DND-41 (cell line): ENCODE results near the gene KIAA1143.

Experiments
- ATAC-seq: fragments of 200-7000 bp; cut with Tn5 transposase; 3 replicates; pipeline ENCODE4 v1.9.1; 2021; ENCODE audit warnings: low read depth; ENCODE audit not compliant: insufficient read depth
- DNase-seq: peaks from one replicate; pipeline ENCODE4 v3.0.0-alpha.2; 2020
- H2AFZ ChIP-seq: 2 replicates; pipeline ENCODE4 v1.6.0; 2012; ENCODE audit warnings: low read depth, low read length
- H3K27ac ChIP-seq: 2 replicates; pipeline ENCODE4 v1.5.1; 2012; ENCODE audit warnings: low read length, inconsistent platforms
- H3K27me3 ChIP-seq: fragments of 200-600 bp; sonication (generic); 2 replicates; pipeline ENCODE4 v1.6.0; 2012; ENCODE audit warnings: low read length, mild to moderate bottlenecking, inconsistent platforms; ENCODE audit not compliant: insufficient read depth, poor library complexity
- H3K36me3 ChIP-seq: 2 replicates; pipeline ENCODE4 v1.5.1; 2012; ENCODE audit warnings: low read length, inconsistent platforms; ENCODE audit not compliant: insufficient read depth
- H3K4me1 ChIP-seq: 2 replicates; pipeline ENCODE4 v1.5.1; 2012; ENCODE audit warnings: mild to moderate bottlenecking, low read length; ENCODE audit not compliant: insufficient read depth
- H3K4me2 ChIP-seq: 2 replicates; pipeline ENCODE4 v1.6.0; 2012; ENCODE audit warnings: mild to moderate bottlenecking, moderate library complexity, low read length, inconsistent platforms; ENCODE audit not compliant: insufficient read depth
- H3K4me3 ChIP-seq, 2 experiments: fragments of 200-600 bp in 1 of 2; shearing (Covaris generic) in 1 of 2; 2 replicates each; pipeline ENCODE4 v1.5.1; 2012 to 2016; ENCODE audit warnings: inconsistent platforms in 2 of 2, low read length in 2 of 2, mild to moderate bottlenecking in 2 of 2, low read depth in 1 of 2, moderate library complexity in 1 of 2
- H3K79me2 ChIP-seq: 2 replicates; pipeline ENCODE4 v1.6.0; 2012; ENCODE audit warnings: low read length, inconsistent platforms; ENCODE audit not compliant: insufficient read depth
- H3K9ac ChIP-seq: 2 replicates; pipeline ENCODE4 v1.6.0; 2012; ENCODE audit warnings: low read depth, mild to moderate bottlenecking, inconsistent platforms, low read length, moderate library complexity
- H3K9me3 ChIP-seq: 2 replicates; pipeline ENCODE4 v1.5.1; 2012; ENCODE audit warnings: low read length, moderate library complexity, mild to moderate bottlenecking, inconsistent platforms; ENCODE audit not compliant: insufficient read depth, severe bottlenecking
- H4K20me1 ChIP-seq: 2 replicates; pipeline ENCODE4 v1.6.0; 2012; ENCODE audit warnings: low read length; ENCODE audit not compliant: insufficient read depth
- EZH2 ChIP-seq: IDR thresholded peaks from 3 replicates; pipeline ENCODE4 v1.6.1; 2012; ENCODE audit warnings: borderline replicate concordance, low read depth, mild to moderate bottlenecking, moderate library complexity, low read length, inconsistent platforms; ENCODE audit not compliant: severe bottlenecking
- TF ChIP-seq, protein P1 (sequence below): IDR thresholded peaks from 2 replicates; pipeline ENCODE4 v1.5.1; 2012; ENCODE audit warnings: borderline replicate concordance, low read length, moderate library complexity, mild to moderate bottlenecking; ENCODE audit not compliant: poor library complexity, severe bottlenecking; ENCODE audit errors: extremely low read depth

KIAA1143 gene

DNA sequence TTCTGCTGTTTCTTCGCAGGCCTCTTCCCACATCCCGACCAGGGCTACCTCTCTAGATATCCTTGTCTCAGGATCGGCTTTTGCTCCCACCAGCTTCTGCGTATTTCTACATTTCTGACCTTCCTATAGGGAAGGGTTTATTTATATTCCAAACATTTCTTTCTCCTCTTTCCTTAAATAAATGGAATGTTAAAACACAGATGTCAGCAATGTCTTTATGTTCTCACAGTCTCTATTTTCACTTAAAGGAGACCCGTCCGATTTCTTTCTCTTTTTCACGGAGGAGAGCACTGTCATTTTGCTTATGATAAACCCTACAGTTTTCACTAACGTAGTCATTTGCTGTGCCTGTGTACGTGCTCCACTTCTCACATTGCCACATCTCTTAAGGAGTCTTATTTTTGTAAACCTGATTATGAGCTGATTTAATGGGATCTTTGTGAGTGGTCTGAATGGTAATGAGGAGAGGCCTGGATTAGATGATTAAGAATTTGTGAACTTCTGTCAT is 805 bp upstream of the KIAA1143 start:
- TF ChIP-seq EZH2, result no peak
- TF ChIP-seq, protein P1, sequence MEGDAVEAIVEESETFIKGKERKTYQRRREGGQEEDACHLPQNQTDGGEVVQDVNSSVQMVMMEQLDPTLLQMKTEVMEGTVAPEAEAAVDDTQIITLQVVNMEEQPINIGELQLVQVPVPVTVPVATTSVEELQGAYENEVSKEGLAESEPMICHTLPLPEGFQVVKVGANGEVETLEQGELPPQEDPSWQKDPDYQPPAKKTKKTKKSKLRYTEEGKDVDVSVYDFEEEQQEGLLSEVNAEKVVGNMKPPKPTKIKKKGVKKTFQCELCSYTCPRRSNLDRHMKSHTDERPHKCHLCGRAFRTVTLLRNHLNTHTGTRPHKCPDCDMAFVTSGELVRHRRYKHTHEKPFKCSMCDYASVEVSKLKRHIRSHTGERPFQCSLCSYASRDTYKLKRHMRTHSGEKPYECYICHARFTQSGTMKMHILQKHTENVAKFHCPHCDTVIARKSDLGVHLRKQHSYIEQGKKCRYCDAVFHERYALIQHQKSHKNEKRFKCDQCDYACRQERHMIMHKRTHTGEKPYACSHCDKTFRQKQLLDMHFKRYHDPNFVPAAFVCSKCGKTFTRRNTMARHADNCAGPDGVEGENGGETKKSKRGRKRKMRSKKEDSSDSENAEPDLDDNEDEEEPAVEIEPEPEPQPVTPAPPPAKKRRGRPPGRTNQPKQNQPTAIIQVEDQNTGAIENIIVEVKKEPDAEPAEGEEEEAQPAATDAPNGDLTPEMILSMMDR, result no peak
- Histone ChIP-seq H4K20me1 (peaks cover 5% of the 10 kb centered on the region; the same call in 1 of the 2 replicates), H3K9me3 (peaks cover 14% of the 10 kb centered on the region), H3K4me2 (peak overlapping the region; percentile 70), H3K79me2 (peaks cover 96% of the 10 kb centered on the region), H3K27me3 (no peaks in the 10 kb centered on the region), H3K36me3 (peaks cover 61% of the 10 kb centered on the region), H3K4me1 (peaks cover 59% of the 10 kb centered on the region), H3K4me3 (peak overlapping the region; percentile 95 to 96), H3K9ac (peak overlapping the region; percentile 88), H3K27ac (peak overlapping the region; percentile 95), H2AFZ (peak overlapping the region; percentile 89)
- no peak for ATAC-seq
- DNase-seq, result no peak

DNA sequence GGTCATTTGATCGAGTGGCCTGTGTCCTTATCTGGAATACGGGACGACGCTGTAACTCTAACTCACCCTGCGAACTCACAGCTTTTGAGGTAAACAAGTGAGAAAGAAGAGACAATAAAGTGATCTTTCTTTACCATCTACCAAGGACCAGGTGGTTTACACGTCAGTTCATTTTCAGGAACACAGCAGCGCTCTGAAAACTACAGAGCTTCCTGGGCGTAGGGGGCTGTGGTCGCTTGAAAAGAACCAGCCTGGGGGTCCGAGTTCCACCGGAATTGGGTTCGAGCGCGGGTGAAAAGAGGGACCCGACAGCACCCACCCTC is 357 bp downstream of the KIAA1143 start:
- ATAC-seq (no peak; the same call in 2 of the 3 replicates), DNase-seq (no peak)
- Histone ChIP-seq H3K9me3 (peaks cover 9% of the 10 kb centered on the region), H3K27me3 (no peaks in the 10 kb centered on the region), H3K79me2 (peaks cover 97% of the 10 kb centered on the region), H3K36me3 (peaks cover 59% of the 10 kb centered on the region), H3K9ac (peak overlapping the region; percentile 88), H3K4me2 (peak overlapping the region; percentile 87), H3K4me3 (peak overlapping the region; percentile 95 to 96), H4K20me1 (peaks cover 4% of the 10 kb centered on the region; the same call in 1 of the 2 replicates), H3K27ac (peak overlapping the region; percentile 95), H2AFZ (peak overlapping the region; percentile 89), H3K4me1 (peaks cover 55% of the 10 kb centered on the region)
- TF ChIP-seq, protein P1, result no peak
- TF ChIP-seq EZH2, result no peak

DNA sequence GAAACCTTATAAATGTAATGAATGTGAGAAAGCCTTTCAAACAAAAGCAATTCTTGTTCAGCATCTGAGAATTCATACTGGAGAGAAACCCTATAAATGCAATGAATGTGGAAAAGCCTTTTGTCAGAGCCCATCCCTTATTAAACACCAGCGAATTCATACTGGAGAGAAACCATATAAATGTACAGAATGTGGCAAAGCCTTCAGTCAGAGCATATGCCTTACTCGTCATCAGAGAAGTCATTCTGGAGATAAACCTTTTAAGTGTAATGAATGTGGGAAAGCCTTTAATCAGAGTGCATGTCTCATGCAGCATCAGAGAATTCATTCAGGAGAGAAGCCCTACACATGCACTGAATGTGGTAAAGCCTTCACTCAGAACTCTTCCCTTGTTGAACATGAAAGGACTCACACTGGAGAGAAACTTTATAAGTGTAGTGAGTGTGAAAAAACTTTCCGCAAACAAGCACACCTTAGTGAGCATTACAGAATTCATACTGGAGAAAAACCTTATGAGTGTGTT is 26.7 kb downstream of the KIAA1143 start:
- H2AFZ ChIP-seq, result no peak overlapping the region
- no peak overlapping the region for H3K4me3 ChIP-seq
- no peaks in the 10 kb centered on the region for H4K20me1 ChIP-seq
- TF ChIP-seq, protein P1, result no peak
- TF ChIP-seq EZH2, result no peak
- H3K9me3 ChIP-seq, result peaks cover 53% of the 10 kb centered on the region
- H3K79me2 ChIP-seq, result peaks cover 14% of the 10 kb centered on the region
- DNase-seq, result no peak
- no peak overlapping the region for H3K27ac ChIP-seq
- H3K4me2 ChIP-seq, result no peak overlapping the region
- H3K9ac ChIP-seq, result no peak overlapping the region
- ATAC-seq, result no peak
- no peaks in the 10 kb centered on the region for H3K27me3 ChIP-seq
- peaks cover 15% of the 10 kb centered on the region for H3K4me1 ChIP-seq
- peaks cover 47% of the 10 kb centered on the region for H3K36me3 ChIP-seq
